HG02642 (cell line): ENCODE measurements around the gene DDC.

ENCODE experiments used
- ATAC-seq: cut with Tn5 transposase; IDR thresholded peaks from one replicate; pipeline ENCODE4 v1.9.1; 2021; ENCODE audit warnings: mild to moderate bottlenecking; ENCODE audit not compliant: unreplicated experiment, poor library complexity

The DDC gene, protein sequence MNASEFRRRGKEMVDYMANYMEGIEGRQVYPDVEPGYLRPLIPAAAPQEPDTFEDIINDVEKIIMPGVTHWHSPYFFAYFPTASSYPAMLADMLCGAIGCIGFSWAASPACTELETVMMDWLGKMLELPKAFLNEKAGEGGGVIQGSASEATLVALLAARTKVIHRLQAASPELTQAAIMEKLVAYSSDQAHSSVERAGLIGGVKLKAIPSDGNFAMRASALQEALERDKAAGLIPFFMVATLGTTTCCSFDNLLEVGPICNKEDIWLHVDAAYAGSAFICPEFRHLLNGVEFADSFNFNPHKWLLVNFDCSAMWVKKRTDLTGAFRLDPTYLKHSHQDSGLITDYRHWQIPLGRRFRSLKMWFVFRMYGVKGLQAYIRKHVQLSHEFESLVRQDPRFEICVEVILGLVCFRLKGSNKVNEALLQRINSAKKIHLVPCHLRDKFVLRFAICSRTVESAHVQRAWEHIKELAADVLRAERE

DNA sequence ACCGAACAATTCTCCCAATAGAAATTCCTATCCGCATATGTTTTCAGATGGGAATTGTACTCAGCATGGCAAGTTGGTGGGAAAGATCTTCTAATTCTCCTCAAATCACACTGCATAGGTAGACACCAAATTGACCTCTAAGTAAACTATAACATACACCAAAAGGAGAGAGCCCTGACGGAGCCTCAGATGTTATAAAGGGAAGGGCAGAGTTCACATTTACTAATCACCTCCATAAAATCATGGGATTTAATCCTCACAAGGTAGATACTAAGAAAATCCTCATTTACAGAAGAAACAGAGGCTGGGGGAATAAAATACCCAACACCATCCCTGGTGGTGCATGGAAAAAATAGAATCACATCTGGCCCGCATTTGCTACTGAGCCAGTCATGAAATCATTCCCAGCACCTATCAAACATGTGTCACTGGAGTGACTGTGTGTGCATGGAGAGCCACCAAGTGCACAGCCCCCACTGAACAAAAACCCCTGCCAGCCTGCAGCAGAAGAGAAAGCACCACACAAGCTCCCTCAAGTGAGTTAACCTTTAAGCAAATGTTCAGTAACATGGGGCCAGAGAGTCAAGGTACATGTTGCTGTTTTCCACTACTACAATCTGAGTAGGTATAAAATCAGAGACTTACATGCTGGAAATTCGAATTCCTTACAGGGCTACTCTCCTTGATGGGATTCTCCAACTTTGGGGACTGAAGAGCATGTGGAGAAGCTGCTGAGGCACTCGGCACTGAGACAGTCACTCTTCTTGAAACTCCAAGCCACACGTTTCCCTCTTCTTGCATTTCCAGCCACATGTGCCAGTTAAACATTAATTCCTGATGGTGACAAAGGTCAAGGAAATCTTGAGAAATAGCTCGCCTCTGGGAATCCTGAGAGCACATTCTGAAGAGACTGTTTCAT is at the start of gene DDC:
Gene DDC, minus strand, starts transcription at position 766 of the 919 bp plus-strand sequence. CDS start 21,320 bp downstream, outside the sequence.
- no peak for ATAC-seq

DNA sequence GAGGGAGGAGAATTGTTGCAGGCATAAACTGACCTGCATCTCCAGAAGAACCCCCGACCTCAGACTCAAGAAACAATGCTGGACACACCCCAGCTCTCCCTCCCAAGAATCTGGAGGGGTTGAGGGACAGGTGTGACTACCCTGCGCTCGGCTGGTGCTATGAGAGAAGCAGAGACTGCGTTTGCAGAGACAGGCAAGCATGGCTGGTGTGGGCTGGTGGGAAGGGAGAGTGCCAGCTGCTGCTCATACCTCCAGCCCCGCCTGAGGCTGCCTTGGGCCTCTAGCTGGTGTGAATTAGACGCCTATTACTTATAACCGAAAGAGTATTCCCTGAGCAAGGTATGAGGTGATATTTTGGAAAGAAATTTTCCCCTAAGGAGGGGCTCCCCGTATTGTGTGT is 48.3 kb upstream of the DDC start:
- ATAC-seq, result no peak

DNA sequence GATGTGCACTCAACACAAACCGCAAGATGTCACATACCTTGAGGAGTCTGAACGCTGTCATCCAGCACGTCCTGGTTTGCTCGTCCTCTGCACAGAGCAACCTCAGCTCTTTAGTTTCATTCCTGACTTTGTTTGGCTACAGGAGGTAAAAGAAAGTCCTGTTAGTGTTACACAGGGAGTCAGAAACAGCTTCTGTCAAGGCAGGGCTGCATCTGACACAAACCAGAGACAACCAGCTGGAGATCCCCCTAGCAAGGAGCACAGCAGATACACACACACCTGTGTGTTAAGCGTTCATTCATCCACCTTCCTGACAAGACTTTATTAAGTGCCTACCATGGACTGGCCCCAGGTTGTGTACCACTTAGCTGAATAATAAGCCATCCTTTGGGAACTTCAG is 47.5 kb upstream of the DDC start:
- no peak for ATAC-seq

DNA sequence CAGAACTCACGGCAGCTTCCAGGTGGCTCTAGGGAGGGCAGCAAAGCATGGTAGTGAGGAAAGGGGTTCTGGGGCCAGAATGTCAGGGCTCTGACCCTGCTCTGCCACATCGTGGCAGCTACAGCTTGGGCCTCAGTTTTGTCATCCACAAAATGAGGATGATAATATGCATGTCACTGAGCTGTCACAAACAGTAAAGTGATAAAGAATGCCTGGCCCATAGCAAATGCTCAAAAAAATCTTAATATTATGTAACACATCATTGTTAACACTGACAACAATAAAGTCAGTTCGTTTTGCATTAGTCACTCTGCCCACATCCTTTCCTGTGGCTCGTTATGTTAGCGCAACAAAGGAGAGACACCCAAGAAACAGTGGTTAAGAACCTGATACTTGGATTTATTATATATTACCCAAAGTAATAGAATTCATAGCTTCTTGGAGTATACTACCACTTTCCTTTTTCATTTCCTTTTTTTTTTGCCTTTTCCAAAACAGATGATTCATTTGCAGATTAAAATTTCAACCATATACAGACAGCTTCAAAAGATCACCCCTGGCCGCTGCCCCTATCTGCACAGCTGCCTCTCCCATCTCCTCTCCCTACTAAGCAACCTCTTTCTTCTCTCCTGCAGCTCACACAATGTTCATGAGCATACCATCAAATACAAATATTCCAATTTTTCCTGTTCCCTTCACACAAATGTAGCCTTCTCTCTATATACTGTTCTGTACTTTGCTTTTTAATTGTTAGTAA is 45.5 kb upstream of the DDC start:
- no peak for ATAC-seq

DNA sequence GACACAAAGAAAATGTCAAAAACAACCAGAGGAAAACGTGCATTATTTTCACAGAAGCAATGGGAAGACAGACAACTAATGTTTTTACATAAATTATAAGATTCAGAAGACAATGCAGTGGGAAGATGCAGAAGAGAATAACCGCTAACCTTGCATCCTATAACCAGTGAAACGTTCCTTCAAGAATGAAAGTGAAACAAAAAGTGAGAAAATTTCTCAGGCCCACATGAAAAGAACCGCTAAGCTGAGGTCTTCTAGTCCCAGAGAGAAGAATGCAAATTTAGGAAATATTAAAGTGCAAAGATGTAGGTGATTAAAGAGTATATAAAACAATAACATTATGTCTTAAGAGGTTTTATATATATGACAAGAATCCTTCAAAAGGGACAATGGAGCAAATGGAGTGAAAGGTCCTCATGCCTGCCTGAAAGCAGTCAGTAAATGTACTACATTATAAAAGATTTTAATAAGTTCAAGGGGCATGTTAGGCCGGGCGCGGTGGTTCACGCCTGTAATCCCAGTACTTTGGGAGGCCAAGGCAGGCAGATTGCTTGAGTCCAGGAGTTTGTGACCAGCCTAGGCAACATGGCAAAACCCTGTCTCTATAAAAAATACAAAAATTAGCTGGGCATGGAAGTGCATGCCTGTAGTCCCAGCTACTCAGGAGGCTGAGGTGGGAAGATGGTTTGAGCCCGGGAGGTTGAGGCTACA is 43.1 kb upstream of the DDC start:
- no peak for ATAC-seq

DNA sequence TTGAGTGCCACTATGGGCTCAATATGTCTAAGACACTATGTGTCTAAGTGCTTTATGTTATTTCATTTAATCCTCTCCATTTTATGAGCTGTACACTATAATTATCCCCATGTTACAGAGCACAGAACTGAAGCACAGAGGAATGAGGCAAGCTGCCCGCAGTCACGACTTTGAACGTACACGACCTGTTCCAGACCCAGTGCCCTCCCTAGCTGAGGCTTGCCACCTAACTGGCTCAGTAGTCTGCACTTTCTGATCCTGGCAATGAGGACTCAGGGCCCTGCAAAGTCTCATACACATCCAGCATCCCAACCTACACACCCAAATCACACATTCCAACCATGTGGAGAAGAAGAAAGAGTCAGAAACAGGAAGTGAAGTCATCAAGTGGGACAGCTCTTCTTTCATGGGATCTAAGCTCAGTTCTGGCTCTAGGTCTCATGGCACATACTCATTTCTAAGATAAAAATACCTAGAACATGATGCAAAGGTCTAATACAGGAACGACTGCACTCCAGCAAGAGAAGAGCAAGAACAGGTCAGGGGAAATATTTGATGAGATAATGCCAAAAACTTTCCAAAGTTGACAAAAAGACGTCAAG is 42.4 kb upstream of the DDC start:
- ATAC-seq, result no peak

DNA sequence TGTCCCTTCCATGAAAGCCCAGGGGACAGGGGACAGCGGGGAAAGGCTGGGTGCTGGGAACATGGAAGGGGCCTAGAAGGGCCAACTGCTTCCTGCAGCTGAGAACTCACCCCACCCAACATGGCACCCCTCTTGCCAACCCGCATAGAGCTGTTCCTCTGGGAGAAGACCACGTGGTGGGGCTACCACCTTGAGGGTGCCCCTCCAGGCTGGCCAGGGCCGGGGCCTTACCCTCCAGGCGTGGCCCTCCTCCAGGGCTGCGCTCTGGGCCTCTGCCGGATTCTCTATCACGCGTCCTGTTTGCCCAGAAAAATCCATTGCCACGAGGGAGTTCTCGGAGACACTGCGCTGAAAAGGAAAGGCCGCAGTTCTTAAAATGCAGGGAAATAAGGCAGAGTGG is 39.9 kb upstream of the DDC start:
- no peak for ATAC-seq

DNA sequence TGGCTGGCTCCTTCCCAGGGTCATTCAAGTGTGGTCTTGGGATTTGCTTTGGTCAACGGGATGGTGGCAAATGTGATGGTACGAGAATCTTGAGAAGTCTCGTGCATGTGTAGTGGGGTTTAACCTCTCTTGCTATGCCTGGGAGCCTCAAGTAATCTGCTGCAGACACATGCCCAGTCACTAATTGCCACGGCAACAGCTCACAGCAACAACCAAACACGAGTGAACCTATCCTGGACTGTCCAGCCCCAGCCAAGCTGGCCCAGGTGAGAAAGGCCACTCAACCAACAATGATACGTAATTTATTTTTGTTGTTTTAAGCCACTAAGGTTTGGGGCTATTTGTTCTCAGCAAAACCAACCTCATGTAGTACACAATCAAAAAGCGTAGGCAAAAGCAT is 38.1 kb upstream of the DDC start:
- no peak for ATAC-seq

DNA sequence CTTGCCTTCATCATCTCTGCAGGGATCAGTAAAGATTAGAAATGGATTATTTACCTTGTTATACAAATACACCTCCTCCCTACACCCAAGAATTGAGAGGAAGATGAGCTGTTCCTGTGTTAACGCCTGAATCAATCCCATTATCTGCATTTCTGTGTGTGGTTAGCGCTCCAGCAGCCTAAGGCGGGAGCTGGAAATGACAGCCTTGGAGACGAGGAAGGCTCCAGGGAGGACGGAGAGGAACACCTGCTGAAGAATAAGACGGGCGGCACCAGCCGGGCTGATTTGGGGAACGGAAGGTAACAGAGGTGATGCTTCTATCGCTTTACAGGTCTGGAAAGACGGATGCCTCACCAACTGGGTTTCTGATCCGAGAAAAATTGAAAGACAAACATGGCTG is 34.2 kb upstream of the DDC start:
- ATAC-seq, result no peak

DNA sequence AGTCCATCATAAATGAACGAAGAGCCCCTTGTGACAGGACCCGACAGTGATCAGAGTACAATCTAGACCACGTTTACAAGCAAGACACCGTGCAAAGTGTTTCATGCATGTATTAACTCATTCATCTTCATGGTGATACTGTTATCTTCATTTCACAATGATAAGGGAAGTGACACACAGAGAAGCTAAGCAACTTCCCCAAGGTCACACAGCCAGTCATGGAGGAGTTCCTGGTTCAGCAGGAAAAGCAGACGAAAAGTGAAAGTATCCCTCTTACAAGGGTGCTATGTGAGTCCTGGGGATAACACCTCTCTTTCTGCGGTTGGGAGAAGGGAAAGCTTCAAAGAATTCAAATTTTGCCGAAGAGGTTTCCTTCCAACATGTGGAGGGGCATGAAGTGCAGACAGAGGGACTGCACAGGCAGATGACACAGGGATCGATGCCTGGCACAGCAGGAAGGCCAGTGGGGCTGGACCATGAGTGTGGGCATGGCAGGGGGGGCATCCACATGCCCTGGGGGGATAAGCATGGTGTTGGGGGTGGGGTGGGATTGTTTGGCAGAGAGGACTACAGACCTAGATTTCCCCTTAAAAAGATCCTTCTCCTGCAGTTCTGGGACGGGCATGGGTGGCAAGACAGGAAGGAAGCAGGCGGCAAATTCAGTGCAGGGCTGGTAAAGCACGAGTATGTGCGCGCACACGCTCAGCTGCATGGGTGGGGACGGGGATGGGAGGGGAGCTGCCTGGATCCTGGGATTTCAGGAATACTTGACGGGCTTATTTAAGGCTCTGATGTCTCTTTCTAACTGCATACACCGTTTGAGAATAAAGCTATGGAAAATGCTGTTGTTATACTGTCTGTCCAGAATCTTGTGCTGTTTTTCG is 33.5 kb upstream of the DDC start:
- ATAC-seq, result no peak

DNA sequence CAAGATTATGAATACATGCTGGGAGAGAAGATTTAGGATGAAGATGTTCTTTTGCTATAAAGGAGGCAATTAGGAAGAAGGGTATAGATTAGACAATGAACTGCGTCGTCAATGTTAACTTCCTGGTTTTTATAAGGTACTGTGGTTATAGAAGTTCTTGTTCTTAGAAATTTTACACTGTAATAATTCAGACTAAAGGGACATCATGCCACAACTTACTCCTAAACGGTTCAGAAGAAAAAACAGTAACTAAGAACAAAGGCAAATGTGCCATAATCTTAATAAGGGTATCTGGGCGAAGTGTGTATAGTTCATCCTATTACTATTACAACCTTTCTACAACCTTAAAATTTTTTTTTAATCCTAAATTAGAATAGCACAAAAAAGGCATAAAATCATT is 31.3 kb upstream of the DDC start:
- no peak for ATAC-seq

DNA sequence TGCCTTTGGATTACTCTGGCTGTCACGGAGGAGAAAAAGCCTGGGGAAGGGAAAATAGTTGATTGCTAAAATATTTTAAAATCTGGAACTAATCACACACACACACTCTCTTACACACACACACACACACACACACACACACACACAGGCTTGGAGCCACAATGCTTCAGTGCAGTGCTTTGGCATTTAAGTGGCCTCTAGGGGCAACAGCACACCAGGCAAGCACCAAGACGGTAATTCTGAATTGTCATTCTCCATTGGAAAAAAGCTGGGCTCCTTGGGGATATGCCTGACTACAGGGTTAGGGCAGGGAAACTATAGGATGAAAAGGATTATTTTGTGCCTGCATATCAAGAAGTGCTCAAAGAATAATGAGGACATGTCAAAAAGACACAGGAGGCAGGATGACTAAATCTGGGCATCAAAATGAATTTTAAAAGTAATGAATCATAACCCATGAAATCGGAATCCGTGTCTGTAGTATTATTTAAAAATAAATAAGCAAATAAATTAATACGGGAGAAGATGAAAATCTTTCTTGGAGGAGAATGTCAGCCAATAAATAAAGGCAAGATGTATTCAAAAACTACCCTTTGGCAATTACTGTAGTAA is 30.4 kb upstream of the DDC start:
- ATAC-seq, result no peak

DNA sequence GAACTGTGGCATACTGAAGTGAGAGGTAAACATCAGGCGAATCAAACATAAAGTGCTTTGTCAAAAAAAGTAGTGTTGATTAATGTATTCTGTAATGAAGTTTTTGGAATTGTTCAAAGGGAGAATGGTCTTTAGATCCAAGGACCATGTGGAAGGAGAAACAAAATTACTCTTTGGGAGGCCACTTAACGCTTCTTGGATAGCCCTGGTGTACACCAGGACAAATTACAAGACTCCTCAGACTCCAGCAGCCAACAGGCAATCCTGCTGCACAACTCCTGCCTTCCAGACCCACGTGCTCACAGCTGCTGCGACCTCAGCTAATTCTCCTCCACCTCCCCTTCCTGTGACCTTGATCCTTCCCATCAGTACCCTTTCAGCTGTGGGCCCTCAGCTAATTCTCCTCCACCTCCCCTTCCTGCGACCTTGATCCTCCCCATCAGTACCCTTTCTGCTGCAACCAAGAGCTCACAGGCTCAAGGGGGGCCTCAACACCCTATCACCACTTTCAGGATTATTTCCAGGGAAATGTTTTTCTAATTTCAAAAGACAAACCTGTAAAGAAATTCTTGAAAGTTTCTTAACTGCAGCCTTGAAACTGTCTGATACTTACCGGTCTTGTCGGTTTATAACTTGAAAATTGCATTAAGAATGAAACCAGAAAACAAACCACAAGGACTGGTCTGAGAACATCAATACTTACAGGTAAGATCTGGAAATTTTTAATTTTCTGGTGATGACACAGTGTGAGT is 29.7 kb upstream of the DDC start:
- no peak for ATAC-seq

DNA sequence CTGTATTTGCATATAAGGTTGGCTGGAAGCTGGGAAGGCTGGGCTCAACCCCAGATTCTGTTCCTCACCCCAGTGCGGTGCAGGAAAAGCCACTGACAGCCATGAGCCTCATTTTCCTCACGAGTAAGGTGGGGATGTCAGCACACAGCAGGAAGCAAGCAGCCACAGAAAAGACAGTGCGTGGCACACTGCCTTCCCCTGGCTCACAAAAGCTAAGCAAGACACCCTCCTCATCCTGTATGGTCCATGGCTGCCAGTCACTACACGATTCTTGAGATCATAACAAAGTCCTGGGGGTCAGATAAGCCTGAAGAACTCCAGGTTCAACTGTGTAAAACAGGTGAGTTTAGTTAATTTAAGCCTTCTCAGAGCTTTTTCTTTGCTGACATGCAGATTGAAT is 28.9 kb upstream of the DDC start:
- ATAC-seq, result no peak

DNA sequence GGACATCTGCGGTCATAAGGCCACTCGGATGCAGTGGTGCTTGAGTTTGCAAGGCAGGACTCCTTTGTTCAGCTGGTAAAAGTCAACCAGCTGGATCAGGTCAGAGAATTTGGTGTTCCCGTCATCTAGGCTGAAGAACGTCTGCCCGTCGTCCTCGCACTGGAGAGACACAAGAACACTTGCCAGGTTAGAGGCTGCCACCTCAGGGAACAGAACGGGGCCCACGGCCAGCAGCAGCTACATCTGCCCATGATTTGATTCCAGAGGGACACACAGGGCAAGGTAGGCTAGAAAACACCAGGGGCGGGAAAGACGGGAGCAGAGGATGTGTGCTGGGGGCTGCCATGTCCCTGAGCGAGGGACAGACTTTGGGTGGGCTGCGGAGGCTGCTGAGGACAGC is 27.7 kb upstream of the DDC start:
- no peak for ATAC-seq

DNA sequence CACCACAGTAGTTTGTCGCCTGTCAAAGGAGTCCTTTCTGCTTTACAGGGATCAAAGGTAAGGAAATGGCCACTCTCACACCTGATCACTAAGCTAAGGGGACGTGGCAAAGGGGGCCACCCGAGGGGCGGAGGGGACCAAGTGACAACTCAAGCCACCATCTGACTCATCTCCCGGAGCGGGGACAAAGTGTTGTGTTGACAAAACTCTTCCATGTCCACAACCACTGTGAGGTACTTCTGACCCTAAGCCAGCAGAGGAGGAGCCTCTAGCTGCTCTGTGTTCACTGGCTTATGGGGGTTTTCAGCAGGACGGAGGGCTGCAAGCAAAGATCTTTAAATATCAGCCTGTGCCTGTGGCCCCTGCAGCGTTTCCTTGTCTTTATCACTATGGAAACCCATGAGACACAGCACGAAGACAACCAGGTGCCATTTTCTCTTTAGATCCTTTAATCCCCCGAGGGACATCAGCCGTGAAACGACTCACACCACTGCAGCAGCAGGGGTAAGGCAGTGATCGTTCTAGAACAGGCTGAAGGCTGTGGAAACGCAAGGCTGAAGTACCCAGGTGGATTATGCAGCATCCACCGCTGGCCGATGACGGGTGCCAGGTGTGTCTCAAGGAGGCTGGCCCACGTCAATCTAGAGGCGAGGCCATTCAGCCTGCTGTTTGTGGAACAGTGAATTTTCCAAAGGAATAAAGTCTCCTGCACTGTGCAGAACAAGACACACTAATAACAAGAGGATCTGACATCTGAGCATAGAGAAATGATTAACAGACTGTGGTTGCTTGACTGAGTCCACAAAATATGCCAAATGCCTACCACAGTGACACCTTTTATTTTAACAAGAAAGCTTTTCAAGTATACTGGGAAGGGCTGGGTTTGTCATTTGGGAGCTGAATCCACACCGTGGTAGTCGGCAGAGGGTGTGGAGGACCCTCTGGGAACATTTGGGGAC is 26.6 kb upstream of the DDC start:
- peak; percentile 64 for ATAC-seq
